CD4-positive, alpha-beta T cell (primary cell): Measurements from ENCODE around the gene SAMM50. TPM values are rescaled to one million over a fixed set of nuclear protein-coding genes. Genes with fewer than 3 reads are reported as not detected.

Source experiments
- ATAC-seq: fragments of 200-7000 bp; cut with Tn5 transposase; one replicate; pipeline ENCODE4 v1.10.0; 2022; ENCODE audit warnings: mild to moderate bottlenecking; ENCODE audit not compliant: poor library complexity
- CTCF ChIA-PET: fragments of 350-600 bp; sonication (Branson Sonifier 250); formaldehyde crosslinking; loops from one replicate; lab custom pipeline; 2021; ENCODE audit warnings: antibody characterized with exemption, inconsistent platforms; lab: Charles Lee
- POLR2A ChIA-PET: fragments of 350-600 bp; sonication (Branson Sonifier 250); formaldehyde crosslinking; loops from one replicate; lab custom pipeline; 2021; ENCODE audit warnings: antibody characterized with exemption, inconsistent platforms; lab: Charles Lee
- DNase-seq, 14 experiments: peaks; one replicate each; pipeline ENCODE4 v3.0.0-alpha.2; 2013 to 2020; ENCODE audit warnings: mixed read lengths in 2 of 14
- H3K27ac ChIP-seq, 2 donors: one replicate each; pipeline versions ENCODE4 v1.5.1 to v1.7.0; 2013; ENCODE audit warnings: low read length in 2 of 2, low read depth in 1 of 2, mild to moderate bottlenecking in 1 of 2
- H3K27me3 ChIP-seq, 2 experiments: 1 replicate in 1 of 2; 2 replicates in 1 of 2; pipeline versions ENCODE4 v1.6.1 to v1.7.0; 2013; ENCODE audit warnings: low read length in 2 of 2, control low read depth in 1 of 2, mild to moderate bottlenecking in 1 of 2, moderate library complexity in 1 of 2; ENCODE audit not compliant: insufficient read depth in 2 of 2, control insufficient read depth in 1 of 2
- H3K36me3 ChIP-seq: one replicate; pipeline ENCODE4 v1.6.1; 2013; ENCODE audit warnings: low read length, control low read depth; ENCODE audit not compliant: insufficient read depth
- H3K4me1 ChIP-seq: one replicate; pipeline ENCODE4 v1.6.1; 2013; ENCODE audit warnings: low read length, control low read depth; ENCODE audit not compliant: insufficient read depth
- H3K4me3 ChIP-seq: one replicate; pipeline ENCODE4 v1.5.1; 2013; ENCODE audit warnings: mild to moderate bottlenecking, low read length, moderate library complexity
- H3K9me3 ChIP-seq, 2 experiments: 1 replicate in 1 of 2; 2 replicates in 1 of 2; pipeline versions ENCODE4 v1.6.1 to v1.7.0; 2013; ENCODE audit warnings: low read length in 2 of 2, mild to moderate bottlenecking in 2 of 2, control low read depth in 1 of 2, moderate library complexity in 1 of 2; ENCODE audit not compliant: control insufficient read depth in 1 of 2, insufficient read depth in 1 of 2
- H3K27ac Mint-ChIP-seq: one replicate; pipeline ENCODE4 v1.8.0; 2020; ENCODE audit warnings: mixed read lengths
- H3K27me3 Mint-ChIP-seq: one replicate; pipeline ENCODE4 v1.8.0; 2021; ENCODE audit warnings: mixed read lengths
- H3K36me3 Mint-ChIP-seq: one replicate; pipeline ENCODE4 v1.8.0; 2021; ENCODE audit warnings: low read depth, mixed read lengths
- H3K4me1 Mint-ChIP-seq: one replicate; pipeline ENCODE4 v1.8.0; 2021; ENCODE audit warnings: low read depth, mixed read lengths
- H3K4me3 Mint-ChIP-seq: one replicate; pipeline ENCODE4 v1.8.0; 2020; ENCODE audit warnings: mild to moderate bottlenecking, mixed read lengths
- H3K9me3 Mint-ChIP-seq: one replicate; pipeline ENCODE4 v1.8.0; 2020; ENCODE audit warnings: mixed read lengths
- CTCF ChIP-seq: fragments of 200-600 bp; IDR thresholded peaks from one replicate; pipeline ENCODE4 v1.8.0; 2022; ENCODE audit warnings: antibody characterized with exemption, mild to moderate bottlenecking
- intact Hi-C, 2 experiments: fragments of 100-400 bp; cut with DNase I in 1 of 2; cut with micrococcal nuclease in 1 of 2; formaldehyde crosslinking; loops; one replicate each; pipeline versions ENCODE4 v1.15.1 to v1.9.0; 2023 to 2025; cut with DNase I, micrococcal nuclease
- total RNA-seq, 174 experiments: library from RNA in 2 of 174; stranded (reverse) in 2 of 174; gene quantifications; one replicate each; pipeline ENCODE4 v1.2.3 and lab custom pipeline; 2021 to 2026

Gene SAMM50
- total RNA-seq, 2 experiments from 2014 or later: 15.2 to 18.0 TPM

DNA sequence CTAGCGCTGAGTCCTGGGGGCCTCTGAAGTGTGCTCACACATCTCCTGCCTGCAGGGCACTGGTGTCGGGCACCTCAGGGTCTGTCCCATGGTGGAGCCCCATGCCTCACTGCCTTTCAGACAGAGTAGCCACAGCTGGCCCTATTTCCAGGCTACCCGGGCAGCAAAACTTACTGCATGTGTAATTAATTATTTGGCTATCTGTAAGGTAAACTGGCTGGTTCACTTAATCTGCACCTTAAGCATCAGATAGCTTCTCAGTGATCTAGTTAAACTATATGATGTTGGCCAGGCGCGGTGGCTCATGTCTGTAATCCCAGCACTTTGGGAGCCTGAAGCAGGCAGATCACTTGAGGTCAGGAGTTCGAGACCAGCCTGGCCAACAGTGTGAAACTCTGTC is 26.3 kb upstream of the SAMM50 start:
- intact Hi-C loops: no loop called here

DNA sequence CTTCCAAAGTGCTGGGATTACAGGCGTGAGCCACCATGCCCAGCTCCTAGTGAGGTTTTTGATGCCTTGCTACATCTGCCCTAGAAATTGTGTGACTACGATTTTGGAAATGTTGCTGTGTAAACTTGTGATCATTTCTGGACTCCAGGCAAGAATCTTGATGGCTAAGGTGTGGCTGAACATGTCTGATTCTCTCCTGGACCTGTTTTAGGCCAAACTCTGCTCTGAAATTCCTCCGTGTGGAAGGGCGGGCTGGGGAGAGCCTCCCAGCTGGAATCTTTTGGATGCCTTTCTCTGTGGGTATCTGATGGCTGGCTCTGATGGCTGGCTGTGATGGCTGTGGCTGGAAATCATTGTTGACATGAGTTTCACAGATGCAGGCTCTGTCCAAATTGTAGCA is 23.5 kb upstream of the SAMM50 start:
- ChIA-PET CTCF (interaction anchor here (0.8 kb wide), 1 partner anchor 178 kb away, joined by 3 read pairs; no protein-coding TSS in a partner anchor), POLR2A (no interaction called here)
- no peak for DNase-seq
- H3K27me3 ChIP-seq: peaks cover 0 to 5% of the 10 kb centered on the region in 2 experiments
- no peaks in the 10 kb centered on the region for H3K36me3 ChIP-seq
- intact Hi-C loops: no loop called here
- Mint-ChIP-seq H3K9me3 (no peaks in the 10 kb centered on the region), H3K4me1 (no peaks in the 10 kb centered on the region), H3K36me3 (no peaks in the 10 kb centered on the region), H3K27ac (no peak overlapping the region), H3K27me3 (peaks cover 17% of the 10 kb centered on the region), H3K4me3 (no peak overlapping the region)
- H3K27ac ChIP-seq: no peak overlapping the region
- H3K9me3 ChIP-seq: no peaks in the 10 kb centered on the region
- ATAC-seq: no peak
- H3K4me1 ChIP-seq: no peaks in the 10 kb centered on the region
- H3K4me3 ChIP-seq: no peak overlapping the region
- no peak for TF ChIP-seq CTCF

More for the DNA sequence above, 26.3 kb upstream of the SAMM50 start:
- H3K27me3 ChIP-seq: peaks cover 12 to 18% of the 10 kb centered on the region in 2 experiments
- H3K27me3 Mint-ChIP-seq: peaks cover 14% of the 10 kb centered on the region
- ChIA-PET POLR2A (no interaction called here), CTCF (no interaction called here)
- H3K4me1 ChIP-seq: peaks cover 7% of the 10 kb centered on the region
- peaks cover 0 to 10% of the 10 kb centered on the region in 2 experiments for H3K9me3 ChIP-seq
- H3K4me3 ChIP-seq: no peak overlapping the region
- no peak for TF ChIP-seq CTCF
- ATAC-seq (no peak), DNase-seq (no peak)
- no peaks in the 10 kb centered on the region for H3K9me3 Mint-ChIP-seq
- no peaks in the 10 kb centered on the region for H3K36me3 Mint-ChIP-seq
- no peak overlapping the region for H3K4me3 Mint-ChIP-seq
- no peak overlapping the region for H3K27ac ChIP-seq
- H3K4me1 Mint-ChIP-seq: no peaks in the 10 kb centered on the region
- no peaks in the 10 kb centered on the region for H3K36me3 ChIP-seq
- no peak overlapping the region for H3K27ac Mint-ChIP-seq

DNA sequence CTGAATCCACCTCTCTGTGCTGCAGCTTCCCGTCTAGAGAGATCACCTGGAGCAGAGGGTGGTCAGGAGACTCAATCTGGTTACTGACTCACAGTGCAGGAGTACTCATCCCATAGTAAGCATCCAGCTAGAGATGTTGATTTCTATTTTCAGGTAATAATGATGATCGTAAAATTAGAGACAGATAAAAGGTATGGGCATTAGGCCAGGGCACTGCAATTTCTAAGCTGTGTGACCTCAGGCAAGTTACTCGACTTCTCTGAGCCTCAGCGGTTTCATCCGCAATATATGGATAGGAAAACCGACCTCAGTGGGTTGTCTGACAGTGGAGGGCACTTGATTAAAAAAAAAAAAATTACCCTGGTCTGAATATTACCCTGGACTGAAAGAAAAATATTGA is 13.8 kb upstream of the SAMM50 start:
- H3K27ac ChIP-seq: no peak overlapping the region
- Mint-ChIP-seq H3K36me3 (no peaks in the 10 kb centered on the region), H3K4me3 (no peak overlapping the region), H3K27ac (no peak overlapping the region), H3K9me3 (no peaks in the 10 kb centered on the region), H3K4me1 (no peaks in the 10 kb centered on the region), H3K27me3 (peaks cover 19% of the 10 kb centered on the region)
- no peaks in the 10 kb centered on the region for H3K36me3 ChIP-seq
- intact Hi-C loops: no loop called here
- ATAC-seq: no peak
- DNase-seq: no peak
- peaks cover 7% of the 10 kb centered on the region for H3K4me1 ChIP-seq
- ChIA-PET CTCF (no interaction called here), POLR2A (interaction anchor here (1.4 kb wide), 1 partner anchor 14 kb away, joined by 4 read pairs; the partner anchor contains the start of gene SAMM50)
- H3K9me3 ChIP-seq: no peaks in the 10 kb centered on the region
- H3K4me3 ChIP-seq: no peak overlapping the region
- peaks cover 0 to 4% of the 10 kb centered on the region in 2 experiments for H3K27me3 ChIP-seq
- TF ChIP-seq CTCF: no peak
